Hematopoietic multipotent progenitor cell treated with erythropoietin and hydrocortisone succinate and interleukin-3 and kit ligand, for 4 days (in vitro differentiated cells): ENCODE results near the gene KRT79.

Experiments used
- DNase-seq: peaks from one replicate; pipeline ENCODE4 v3.0.0-alpha.2; 2015

KRT79 gene

DNA sequence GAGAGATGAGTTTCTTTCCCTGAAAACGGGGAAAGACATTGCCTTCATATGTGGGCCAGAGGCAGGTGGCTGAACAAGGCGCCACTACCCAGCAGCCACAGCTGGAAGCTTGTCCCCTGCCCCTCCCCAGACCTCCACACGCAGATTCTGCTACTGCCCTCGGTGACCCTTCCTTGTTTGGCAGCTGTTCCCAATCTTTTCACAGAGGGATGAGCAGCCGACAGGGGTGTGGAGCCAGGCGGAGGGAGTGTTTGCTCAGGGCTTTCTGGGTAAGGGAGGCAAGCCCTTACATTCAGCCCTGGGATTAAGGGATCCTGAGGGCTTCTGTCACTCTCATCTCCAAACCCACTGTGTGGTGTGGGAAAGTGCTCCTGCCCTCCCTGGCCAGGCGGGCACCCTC is 15.7 kb downstream of the KRT79 start:
- no peak for DNase-seq

DNA sequence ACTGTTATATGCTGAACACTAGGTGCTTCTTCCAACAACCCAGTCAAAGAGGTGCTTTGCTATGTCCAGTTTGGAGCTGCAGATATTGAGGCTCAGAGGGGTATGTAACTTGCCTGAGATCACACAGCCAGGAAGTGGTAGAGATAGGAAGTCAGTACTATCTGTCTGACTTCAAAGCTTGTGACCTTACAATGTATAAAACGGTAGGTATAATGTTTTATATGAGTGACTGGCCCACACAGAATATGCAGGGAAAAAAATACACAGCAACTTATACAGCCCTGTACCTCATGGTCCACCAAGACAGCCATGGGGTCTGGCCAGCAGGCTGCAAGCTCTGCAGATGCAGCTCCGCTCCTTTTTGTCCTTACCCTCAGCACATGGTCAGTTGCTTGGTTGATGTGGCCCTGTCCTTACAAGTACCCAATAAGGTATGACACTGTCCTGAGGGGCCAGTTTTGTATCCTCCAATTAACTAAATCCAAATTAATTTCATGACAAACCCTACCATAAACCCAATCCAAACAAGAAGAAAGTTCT is 16.3 kb downstream of the KRT79 start:
- no peak for DNase-seq

GRCh38 chr12:52817003-52817698 is 17.0 kb downstream of the KRT79 start:
- no peak for DNase-seq

- no peak for DNase-seq
These were observed 18.2 kb downstream of the KRT79 start for GRCh38 chr12:52815676-52816588.

- DNase-seq: no peak
These were observed 18.9 kb downstream of the KRT79 start for GRCh38 chr12:52815161-52815560.

GRCh38 chr12:52814710-52815155 is 19.4 kb downstream of the KRT79 start:
- no peak for DNase-seq

- DNase-seq: no peak
These were observed 20.0 kb downstream of the KRT79 start, which contains the start of gene KRT4 for GRCh38 chr12:52813885-52814709. TSS of gene KRT4 (minus strand) at chr12:52814116. CDS start at chr12:52814058, 58 bp downstream.

DNA sequence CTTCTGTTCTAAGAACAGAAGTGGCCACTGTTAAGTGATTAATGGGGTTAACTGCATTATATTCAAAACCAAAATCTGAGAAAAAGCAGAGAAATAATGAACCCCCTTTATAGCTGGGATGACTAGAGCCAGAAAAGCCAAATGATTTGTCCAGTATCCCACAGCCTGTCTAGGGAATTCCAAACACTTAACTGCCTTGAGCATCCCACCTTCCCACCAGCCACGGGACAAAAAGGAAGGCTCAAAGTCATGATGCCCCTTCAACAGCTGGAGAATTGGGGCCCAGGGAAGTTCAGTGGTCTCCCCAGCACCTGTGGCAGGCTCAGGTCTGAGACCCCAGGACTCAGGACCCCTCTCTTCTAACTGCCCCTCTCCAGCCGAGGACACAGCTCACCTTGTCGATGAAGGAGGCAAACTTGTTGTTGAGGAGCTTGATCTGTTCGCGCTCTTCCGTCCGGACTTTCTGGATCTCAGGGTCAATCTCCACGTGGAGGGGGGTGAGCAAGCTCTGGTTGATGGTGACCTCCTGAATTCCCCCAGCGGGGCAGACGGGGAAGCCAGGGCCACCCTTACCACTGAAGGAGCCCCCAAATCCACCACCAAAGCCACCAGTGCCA is 20.8 kb downstream of the KRT79 start:
- no peak for DNase-seq

DNA sequence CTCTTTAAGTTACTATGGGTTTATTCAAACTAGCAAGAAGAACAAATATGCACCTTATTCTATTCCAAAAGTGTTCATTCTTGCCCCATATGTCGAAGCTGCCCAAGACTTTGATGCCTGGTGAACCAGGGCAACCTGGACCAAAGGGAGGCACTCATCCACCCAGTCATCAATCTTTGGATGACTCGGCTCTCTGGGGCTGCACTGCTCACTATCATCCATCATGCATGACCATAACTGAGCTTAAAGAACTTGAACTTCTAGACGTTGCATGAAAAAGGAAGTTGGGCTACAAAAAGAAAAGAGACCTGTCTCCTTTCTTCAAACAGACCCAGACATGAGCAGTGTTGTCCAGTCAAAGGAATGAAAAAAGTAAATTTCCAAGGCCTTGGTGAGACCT is 21.4 kb downstream of the KRT79 start:
- peak; percentile 18 for DNase-seq

GRCh38 chr12:52812073-52812400 is 22.1 kb downstream of the KRT79 start:
- no peak for DNase-seq

DNA sequence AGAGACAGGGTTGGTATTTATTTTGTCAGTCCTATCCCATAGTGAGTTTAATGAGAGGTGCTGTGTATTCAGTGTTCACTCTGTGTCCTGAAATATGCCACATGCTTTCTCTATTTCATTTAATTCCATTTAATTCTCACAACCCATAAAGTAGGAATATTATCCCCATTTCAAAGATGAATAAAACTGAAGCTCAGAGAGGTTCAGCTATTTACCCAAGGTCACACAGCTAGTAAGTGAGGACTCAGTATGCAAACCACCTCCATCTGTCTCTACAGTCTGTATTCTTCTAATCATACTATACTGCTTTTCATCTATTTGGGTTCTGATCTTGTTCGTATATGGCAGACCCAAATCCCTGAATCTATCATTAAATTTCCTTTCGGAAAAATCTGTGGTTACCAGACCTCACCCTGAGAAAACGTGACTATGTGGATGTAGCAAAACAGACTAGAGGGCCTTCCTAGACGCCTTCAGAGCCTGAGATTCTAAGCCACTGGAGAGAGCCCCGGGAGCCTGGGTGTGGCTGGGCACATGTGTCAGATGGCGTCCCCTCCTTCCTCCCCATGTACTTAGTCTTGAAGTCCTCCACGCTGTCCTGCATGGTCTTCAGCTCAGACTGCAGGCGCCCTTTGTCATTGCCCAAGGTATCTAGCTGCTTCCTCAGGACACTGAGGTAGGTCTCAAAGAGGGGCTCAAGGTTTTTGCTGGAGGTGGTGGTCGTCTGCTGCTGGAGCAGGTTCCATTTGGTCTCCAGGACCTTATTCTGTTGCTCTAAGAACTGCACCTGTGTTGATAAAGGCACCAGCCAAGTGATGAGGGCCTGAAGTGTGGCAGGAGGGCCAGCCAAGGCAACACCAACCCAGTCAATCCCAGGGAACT is 22.7 kb downstream of the KRT79 start:
- DNase-seq: no peak

DNA sequence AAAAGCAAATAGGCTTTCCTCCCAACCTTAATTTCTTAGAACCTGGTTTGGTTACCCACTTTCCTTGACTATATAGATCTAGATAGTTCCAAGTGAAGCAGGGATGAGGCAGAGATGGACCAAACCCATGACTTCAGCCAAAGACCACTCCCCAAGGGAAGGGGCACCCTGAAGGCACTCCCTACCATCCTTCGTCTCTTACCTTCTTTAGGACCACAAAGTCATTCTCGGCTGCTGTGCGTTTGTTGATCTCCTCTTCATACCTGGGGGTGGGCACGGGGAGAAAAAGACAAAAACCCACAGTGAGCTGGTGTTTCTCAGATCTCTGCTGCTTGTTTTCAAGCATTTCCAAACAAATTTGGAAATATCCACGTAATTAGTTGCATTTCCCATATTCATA is 23.6 kb downstream of the KRT79 start:
- DNase-seq: no peak

GRCh38 chr12:52809166-52809565 is 24.9 kb downstream of the KRT79 start:
- DNase-seq: no peak

GRCh38 chr12:52808573-52809160 is 25.4 kb downstream of the KRT79 start:
- no peak for DNase-seq

GRCh38 chr12:52807544-52808470 is 26.3 kb downstream of the KRT79 start:
- no peak for DNase-seq

GRCh38 chr12:52806821-52807543 is 27.1 kb downstream of the KRT79 start:
- no peak for DNase-seq

GRCh38 chr12:52806169-52806811 is 27.8 kb downstream of the KRT79 start:
- no peak for DNase-seq

DNA sequence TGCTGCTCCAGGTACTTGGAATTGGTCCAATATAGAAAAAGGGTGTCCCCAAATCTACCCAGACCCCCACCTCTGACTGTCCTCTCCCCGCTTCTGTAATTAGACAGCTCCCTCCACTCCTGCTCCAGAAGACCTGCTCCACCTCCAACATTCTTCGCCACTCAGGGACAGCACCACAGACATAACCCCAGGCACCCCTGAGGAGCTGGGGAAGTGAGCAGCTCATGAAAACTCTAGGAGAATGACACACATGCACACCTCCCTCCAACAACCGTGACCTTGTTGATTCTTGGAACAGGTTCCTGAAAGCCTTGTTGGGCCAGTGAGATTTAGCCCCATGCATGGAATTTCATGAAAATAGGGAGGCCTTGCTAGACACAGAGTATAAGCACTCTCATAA is 28.4 kb downstream of the KRT79 start:
- DNase-seq: no peak

- peak; percentile 47 for DNase-seq
These were observed 29.1 kb downstream of the KRT79 start for GRCh38 chr12:52805000-52805399.
